Motor neuron (in vitro differentiated cells): ENCODE measurements around the gene TRAPPC12. TPM values are rescaled to one million over a fixed set of nuclear protein-coding genes. Genes with fewer than 3 reads are reported as not detected.

Experiments used
- total RNA-seq, 8 experiments: library from RNA; unstranded; fragments of 300-600 nt; gene quantifications; 2 replicates each; pipeline versions ENCODE4 v1.2.3 to v1.2.4, GENCODE V29; 2022

Gene TRAPPC12
- total RNA-seq, 8 experiments from 2014 or later, result 40.1 to 228 (median 67.4) TPM

Other genes starting within 250 kb of the TRAPPC12 start
- 10 to 100 TPM; 27.8 to 41.7 (median 33.5) TPM for gene EIPR1, start 1.9 kb upstream of the TRAPPC12 start, total RNA-seq
- 100 to 1,000 TPM in 1 of 8 experiments, 10 to 100 TPM in 4, 1 to 10 TPM in 3; 7.4 to 170 (median 17.1) TPM for gene ADI1, start 139.8 kb downstream of the TRAPPC12 start, total RNA-seq
- 10 to 100 TPM; 16.0 to 47.2 (median 24.6) TPM for gene RNASEH1, start 178.6 kb downstream of the TRAPPC12 start, total RNA-seq
- 1,000 to 10,000 TPM; 1,190 to 2,442 (median 2,017) TPM for gene RPS7, start 195.6 kb downstream of the TRAPPC12 start, total RNA-seq
- under 1 TPM in 5 of 8 experiments, not detected in 3; 0.14 to 0.33 (median 0.21) TPM for gene COLEC11, start 215.4 kb downstream of the TRAPPC12 start, total RNA-seq